ENCODE results near the gene NUMA1.

GRCh38 chr11:72120930-72121329 is 40.6 kb upstream of the NUMA1 start:
- TF ChIP-seq BHLHE40 (IDR thresholded peaks at IDR 0.05; ENCODE audit: borderline replicate concordance) (no peak), ELF4 (IDR thresholded peaks at IDR 0.05) (no peak), NFRKB (IDR thresholded peaks at IDR 0.05) (no peak), ZNF384 (IDR thresholded peaks at IDR 0.05) (no peak), FOXA1 (IDR thresholded peaks at IDR 0.05) (no peak), FOXM1 (IDR thresholded peaks at IDR 0.05; ENCODE audit: borderline replicate concordance) (no peak), SP1 (IDR thresholded peaks at IDR 0.05) (no peak), HDGF (IDR thresholded peaks at IDR 0.05; ENCODE audit: borderline replicate concordance) (no peak), TARDBP (IDR thresholded peaks at IDR 0.05) (no peak)

Data from HEK293T (cell line).